Stimulated activated CD4-positive, alpha-beta T cell treated with anti-CD3 and anti-CD28 coated beads, Interleukin-12 subunit alpha, Interleukin-12 subunit beta, amount 100 ng/mL, for 48 hours (primary cell): ENCODE data around the gene THOP1.

Experiments
- DNase-seq, 3 donors: peaks; one replicate each; pipeline ENCODE4 v3.0.0-alpha.2; 2020; ENCODE audit warnings: low read depth in 2 of 3, low spot score in 1 of 3

The THOP1 gene

DNA sequence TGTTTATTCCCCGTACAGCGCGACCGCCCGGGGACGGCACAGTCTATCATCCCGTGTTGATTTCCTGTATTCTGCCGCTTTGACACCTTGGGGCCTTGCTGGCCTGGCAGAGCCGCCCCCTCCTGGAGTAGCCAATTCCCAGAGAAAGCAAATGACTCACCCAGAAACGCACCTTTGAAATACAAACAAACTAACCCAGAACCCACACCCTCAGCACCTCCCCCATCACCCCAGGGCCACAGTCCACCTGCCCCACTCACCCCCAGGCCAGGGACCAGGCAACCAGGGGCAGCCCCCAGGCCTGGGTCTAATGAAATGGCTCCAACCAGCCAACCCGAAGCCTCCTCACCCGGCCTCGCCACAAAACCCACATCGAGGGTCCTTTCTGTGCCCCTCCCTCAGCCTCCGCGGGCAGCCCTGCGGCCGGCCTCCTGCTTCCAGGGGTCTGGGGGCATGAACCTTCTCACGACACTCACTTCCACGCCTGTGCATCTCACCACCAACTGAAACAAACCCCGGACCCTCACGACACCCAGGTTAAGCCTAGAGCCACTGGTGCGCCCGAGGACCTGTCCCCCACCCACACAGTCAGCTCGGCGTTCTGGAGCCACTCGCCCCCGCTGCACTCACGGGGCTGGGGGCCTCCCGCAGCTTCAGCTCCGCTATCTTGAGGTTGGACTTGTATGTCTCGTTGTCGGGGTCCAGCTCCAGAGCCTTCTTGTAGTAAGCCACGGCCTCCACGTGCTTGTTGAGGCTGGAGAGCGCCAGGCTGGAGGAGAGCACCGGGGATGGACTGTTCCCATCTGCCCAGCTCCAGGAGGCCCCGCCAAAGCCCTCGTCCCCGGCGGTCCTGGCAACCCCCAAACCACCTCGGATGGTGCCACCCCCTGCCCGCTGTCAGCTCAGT is 23.2 kb upstream of the THOP1 start:
- DNase-seq, result no peak

DNA sequence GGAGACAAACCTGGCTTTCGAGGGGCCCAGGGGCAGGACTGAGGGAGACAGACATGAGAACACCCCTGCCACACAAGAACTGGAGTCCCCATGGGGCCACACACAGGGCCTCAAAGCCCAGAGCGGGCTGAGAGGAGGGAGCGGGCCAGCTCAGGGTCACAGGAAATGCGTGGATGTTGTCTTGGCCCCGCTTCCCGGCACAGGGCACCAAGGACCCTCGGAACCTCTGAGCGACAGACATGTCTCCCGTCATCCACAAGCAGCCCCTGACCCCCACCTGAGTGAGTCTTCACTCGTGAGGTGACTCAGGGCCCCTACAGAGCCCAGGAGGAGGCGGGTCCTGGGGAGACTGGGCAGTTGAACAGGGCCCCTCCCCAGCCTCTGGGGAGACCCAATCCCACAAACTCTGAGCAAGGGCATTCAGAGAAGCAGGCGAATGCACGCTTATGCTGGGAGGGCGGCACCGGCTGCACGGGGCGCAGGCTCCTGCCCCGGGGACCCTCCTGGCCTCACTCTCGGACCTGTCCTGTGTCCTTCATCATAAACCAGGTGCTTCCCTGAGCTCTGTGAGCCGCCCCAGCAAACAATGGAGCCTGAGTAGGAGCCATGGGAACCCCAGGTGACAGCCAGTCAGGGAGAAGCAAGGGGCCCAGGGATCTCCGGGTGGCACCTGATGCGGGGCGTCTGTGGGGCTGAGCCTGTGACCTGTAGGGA is 22.4 kb upstream of the THOP1 start:
- DNase-seq, result no peak

DNA sequence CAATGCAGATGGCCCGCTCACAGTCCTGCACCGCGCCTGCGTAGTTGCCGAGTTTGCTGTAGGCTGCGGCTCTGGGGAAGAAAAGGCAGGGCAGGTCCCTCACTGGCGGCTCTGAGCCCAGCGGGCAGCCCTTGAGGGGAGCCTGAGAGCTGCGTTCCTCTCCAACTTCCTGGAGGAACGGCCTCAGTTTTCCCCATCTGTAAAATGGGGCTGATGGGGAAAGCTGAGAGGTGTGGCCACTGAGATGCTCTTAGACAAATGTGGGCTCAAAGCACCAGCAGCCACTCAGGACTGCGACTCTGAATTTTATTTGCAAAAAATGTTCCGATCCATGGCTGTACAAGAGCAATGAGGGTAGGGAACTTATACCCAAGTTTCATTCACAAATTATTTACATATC is 21.6 kb upstream of the THOP1 start:
- no peak for DNase-seq

- no peak for DNase-seq
Measured at GRCh38 chr19:2764945-2765344, 20.4 kb upstream of the THOP1 start.

GRCh38 chr19:2765376-2765775 is 19.9 kb upstream of the THOP1 start:
- DNase-seq, result no peak

GRCh38 chr19:2766594-2767372 is 18.5 kb upstream of the THOP1 start:
- DNase-seq, result no peak

DNA sequence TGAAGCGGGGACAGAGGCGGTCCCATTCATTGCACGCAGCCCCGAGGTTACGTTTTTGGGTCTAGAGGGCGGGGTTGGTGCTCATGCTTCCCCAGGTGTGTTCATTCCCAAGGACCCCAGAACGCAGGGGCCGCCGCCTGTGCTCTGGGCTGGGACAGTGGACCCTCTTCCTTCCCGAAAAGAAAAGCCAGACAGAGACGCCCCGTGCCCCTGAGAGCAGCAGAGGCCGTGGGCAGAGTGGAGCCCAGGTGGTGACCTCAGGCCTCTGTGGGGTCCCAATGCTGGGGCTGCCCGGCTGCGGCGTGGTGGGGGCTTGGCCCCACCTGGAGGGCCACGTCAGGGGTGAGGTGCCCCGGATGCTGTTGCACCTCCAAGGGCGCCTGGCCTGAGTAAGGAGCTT is 17.6 kb upstream of the THOP1 start:
- no peak for DNase-seq

DNA sequence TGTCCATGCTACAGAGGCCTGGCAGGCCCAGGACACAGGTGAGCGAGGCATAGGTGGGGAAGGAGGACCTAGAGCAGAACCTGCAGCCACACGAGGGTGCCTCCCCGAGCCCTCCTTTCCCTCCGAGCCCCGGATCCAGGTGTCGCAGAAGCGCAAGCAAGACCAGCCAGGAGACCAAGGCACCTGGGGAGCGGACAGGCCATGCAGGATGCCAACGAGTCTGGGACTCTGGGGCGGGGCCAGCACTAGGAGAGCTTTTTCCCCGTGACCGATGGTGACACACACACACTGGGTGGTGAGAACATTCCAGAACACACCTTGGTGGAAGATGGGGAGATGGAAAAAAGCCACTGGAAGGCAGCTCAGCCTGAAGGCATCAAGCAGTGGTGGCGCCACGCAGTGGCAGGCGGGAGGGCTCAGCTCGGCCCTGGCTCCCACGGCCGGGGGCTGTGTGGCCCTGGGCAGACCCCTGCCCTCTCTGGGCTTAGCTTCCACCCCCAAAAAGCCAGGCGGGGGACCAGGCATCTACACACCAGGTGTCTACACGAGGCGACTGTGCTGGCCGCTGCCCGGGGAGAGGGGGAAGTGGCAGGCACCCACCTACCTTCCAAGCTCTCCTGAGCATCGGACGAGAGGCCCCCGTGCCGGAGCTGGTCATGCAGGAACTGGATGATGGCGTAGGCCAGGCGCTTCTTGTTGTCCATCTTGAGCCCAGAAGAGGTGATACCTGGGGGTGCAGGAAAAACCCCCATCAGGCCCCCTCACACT is 16.8 kb upstream of the THOP1 start:
- no peak for DNase-seq

- no peak for DNase-seq
Measured at GRCh38 chr19:2769218-2769617, 16.1 kb upstream of the THOP1 start.

- DNase-seq, result no peak
Measured at GRCh38 chr19:2770055-2771013, 15.0 kb upstream of the THOP1 start.

- DNase-seq, result no peak
Measured at GRCh38 chr19:2771786-2772674, 13.3 kb upstream of the THOP1 start.

- no peak for DNase-seq
Measured at GRCh38 chr19:2774083-2774679, 11.1 kb upstream of the THOP1 start.

- no peak for DNase-seq
Measured at GRCh38 chr19:2774953-2775555, 10.2 kb upstream of the THOP1 start.

GRCh38 chr19:2775556-2776430 is 9.5 kb upstream of the THOP1 start:
- DNase-seq, result peak; percentile 68 to 78 (median 72)

- no peak for DNase-seq
Measured at GRCh38 chr19:2777952-2778683, 7.2 kb upstream of the THOP1 start.

DNA sequence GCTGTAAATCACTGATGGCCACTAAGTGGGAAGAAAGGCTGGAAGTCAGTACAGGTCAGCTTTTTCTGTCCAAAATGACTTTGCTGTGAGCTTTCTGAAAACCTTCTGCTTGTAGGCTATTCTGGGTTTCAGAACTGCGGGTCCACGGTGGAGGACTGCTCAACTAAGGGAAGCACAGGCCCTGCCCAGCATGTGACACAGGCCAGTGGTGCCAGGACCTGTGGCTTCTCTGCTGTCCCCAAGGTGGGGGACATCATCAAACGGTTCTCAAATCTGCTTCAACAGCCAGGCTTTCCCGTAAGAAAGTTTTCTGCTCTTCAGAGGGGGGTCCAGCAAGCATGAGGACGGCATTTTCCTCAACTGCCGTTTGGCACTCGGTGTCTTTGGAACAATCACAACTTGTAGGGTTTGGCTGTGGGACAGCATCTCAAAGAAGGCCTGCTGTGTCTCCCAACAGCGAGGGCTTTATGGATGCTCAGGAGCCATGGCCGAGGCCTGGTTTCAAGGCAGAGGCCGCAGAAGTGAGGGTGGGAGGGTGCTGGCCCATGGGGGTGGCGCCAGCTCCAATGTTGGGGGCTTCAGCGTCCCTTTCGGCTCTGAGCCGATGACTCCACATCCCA is 6.1 kb upstream of the THOP1 start:
- no peak for DNase-seq
